ENCODE results near the gene SGMS1. TPM values are rescaled to one million over a fixed set of nuclear protein-coding genes. Genes with fewer than 3 reads are reported as not detected.
"Not testable (repeated sequence)": the region's sequence is repeated elsewhere in the genome, so short reads cannot be mapped to it uniquely, and the experiment has no call there.

The SGMS1 gene
- total and polyA plus RNA-seq, 4 donors = 8.9 to 54.3 (median 22.2) TPM

DNA sequence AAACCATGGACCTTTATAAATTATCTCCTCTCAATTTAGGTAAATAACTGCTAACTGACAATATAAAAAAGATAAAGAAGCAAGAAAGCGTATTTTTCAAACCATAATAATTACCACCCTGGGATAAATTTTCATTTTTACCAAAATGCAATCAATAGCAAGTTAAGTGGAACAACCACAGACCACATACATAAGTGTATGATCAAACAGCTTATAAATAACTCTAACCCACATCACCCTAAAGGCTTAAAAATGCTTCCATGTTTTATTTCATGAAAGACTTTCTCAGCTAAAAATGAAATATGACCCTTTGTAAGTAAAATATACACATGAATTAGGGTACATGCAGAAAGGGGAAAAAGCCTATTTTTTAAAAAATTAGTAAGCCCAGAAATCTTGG is 156.5 kb downstream of the SGMS1 start:
- no peaks in the 10 kb centered on the region for H3K9me3 ChIP-seq (ENCODE audit: control insufficient read depth, low read length)
- peaks cover 5 to 6% of the 10 kb centered on the region in 2 donors for H3K4me1 ChIP-seq (ENCODE audit: control insufficient read depth in 1 of 2, insufficient read depth in 2 of 2, low read length in 2 of 2)
- WGBS, 2 donors = 97 to 98% methylated on average over 1 of the region's 1 CpG
- H3K27ac ChIP-seq (ENCODE audit: low read depth in 1 of 2, low read length in 2 of 2) = no peak overlapping the region
- intact Hi-C loops (cut with DNase I) = no loop called here
- H3K4me3 ChIP-seq (ENCODE audit: low read length in 2 of 2) = no peak overlapping the region
- DNase-seq = no peak
- ATAC-seq (ENCODE audit: low FRiP score) = no peak
- no peaks in the 10 kb centered on the region for H3K36me3 ChIP-seq (ENCODE audit: control insufficient read depth in 1 of 2, insufficient read depth in 2 of 2, low read length in 1 of 2)
- H3K27me3 ChIP-seq (ENCODE audit: control insufficient read depth in 1 of 2, insufficient read depth in 2 of 2, low read length in 1 of 2) = no peaks in the 10 kb centered on the region

DNA sequence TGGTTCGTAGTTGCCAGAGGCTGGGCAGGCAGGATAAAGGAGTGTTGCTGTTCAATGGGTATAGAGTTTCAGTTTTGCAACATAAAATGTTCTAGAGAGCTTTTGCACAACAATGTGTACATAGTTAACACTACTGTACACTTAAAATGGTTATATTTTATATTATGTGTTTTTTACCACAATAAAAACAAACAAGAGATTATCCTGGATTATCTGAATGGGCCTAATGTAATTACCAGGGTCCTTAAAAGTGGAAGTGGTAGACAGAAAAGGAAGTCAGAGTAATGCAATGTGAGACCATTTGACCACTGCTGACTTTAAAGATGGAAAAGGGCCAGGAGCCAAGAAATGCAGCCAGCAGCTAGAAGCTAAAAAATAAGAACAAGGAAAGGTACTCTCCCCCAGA is 159.7 kb downstream of the SGMS1 start:
- Histone ChIP-seq H3K4me3 (ENCODE audit: low read length in 2 of 2) (no peak overlapping the region), H3K27me3 (ENCODE audit: control insufficient read depth in 1 of 2, insufficient read depth in 2 of 2, low read length in 1 of 2) (no peaks in the 10 kb centered on the region), H3K36me3 (ENCODE audit: control insufficient read depth in 1 of 2, insufficient read depth in 2 of 2, low read length in 1 of 2) (peaks cover 4% of the 10 kb centered on the region in 2 donors), H3K9me3 (ENCODE audit: control insufficient read depth, low read length) (no peaks in the 10 kb centered on the region), H3K27ac (ENCODE audit: low read depth in 1 of 2, low read length in 2 of 2) (no peak overlapping the region), H3K4me1 (ENCODE audit: control insufficient read depth in 1 of 2, insufficient read depth in 2 of 2, low read length in 2 of 2) (no peaks in the 10 kb centered on the region)
- intact Hi-C loops (cut with DNase I) = no loop called here
- DNase-seq (peak in 1 of 2 donors; percentile 42), ATAC-seq (ENCODE audit: low FRiP score) (peak; percentile 36)
- 95 to 98% methylated on average over 1 of the region's 1 CpG for WGBS, 2 donors

DNA sequence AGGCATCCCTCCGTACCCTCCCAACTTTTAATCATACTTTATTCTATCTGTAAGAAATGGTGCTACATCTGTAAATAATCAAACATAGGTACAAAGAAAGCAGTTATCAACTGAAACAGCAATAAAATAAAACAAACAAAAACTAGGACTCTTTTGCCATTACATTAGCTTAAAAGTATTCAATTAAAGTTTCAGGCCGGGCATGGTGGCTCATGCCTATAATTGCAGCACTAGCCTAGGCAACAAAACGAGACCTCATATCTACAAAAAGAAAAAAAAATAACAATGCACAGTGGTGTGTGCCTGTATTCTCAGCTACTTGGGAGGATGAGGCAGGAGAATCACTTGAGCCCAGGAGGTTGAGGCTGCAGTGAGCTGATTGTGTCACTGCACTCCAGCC is 161.9 kb downstream of the SGMS1 start:
- H3K27me3 ChIP-seq (ENCODE audit: control insufficient read depth in 1 of 2, insufficient read depth in 2 of 2, low read length in 1 of 2) = no peaks in the 10 kb centered on the region
- no peak for DNase-seq
- no peak overlapping the region for H3K4me3 ChIP-seq (ENCODE audit: low read length in 2 of 2)
- H3K36me3 ChIP-seq (ENCODE audit: control insufficient read depth in 1 of 2, insufficient read depth in 2 of 2, low read length in 1 of 2) = peaks cover 4% of the 10 kb centered on the region in 2 donors
- no peaks in the 10 kb centered on the region for H3K4me1 ChIP-seq (ENCODE audit: control insufficient read depth in 1 of 2, insufficient read depth in 2 of 2, low read length in 2 of 2)
- intact Hi-C loops (cut with DNase I) = no loop called here
- WGBS, 2 donors = 83 to 87% methylated on average over 3 of the region's 3 CpGs
- H3K9me3 ChIP-seq (ENCODE audit: control insufficient read depth, low read length) = no peaks in the 10 kb centered on the region
- no peak for ATAC-seq (ENCODE audit: low FRiP score)
- no peak overlapping the region for H3K27ac ChIP-seq (ENCODE audit: low read depth in 1 of 2, low read length in 2 of 2)

DNA sequence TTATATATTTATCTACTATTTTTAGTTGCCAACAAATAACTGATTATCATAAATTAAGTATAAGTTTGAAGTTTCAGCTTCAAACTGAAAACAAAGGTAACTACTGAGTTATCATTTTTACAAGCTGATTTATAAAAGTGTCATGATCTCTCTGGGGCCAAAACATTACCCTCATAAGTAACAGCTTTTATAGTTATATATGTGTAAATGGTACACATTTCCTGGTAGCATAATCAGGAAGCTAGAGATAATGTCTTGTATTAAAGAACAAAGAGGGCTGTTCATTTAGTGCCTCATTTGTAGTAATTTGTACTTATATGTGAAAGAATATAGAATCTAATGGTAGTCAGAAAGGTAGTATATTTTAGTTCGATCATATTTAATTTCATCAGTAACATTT is 162.6 kb downstream of the SGMS1 start:
- WGBS, 2 donors = 93 to 100% methylated on average over 1 of the region's 1 CpG
- Histone ChIP-seq H3K27me3 (ENCODE audit: control insufficient read depth in 1 of 2, insufficient read depth in 2 of 2, low read length in 1 of 2) (no peaks in the 10 kb centered on the region), H3K27ac (ENCODE audit: low read depth in 1 of 2, low read length in 2 of 2) (no peak overlapping the region), H3K4me1 (ENCODE audit: control insufficient read depth in 1 of 2, insufficient read depth in 2 of 2, low read length in 2 of 2) (no peaks in the 10 kb centered on the region), H3K4me3 (ENCODE audit: low read length in 2 of 2) (no peak overlapping the region), H3K9me3 (ENCODE audit: control insufficient read depth, low read length) (no peaks in the 10 kb centered on the region), H3K36me3 (ENCODE audit: control insufficient read depth in 1 of 2, insufficient read depth in 2 of 2, low read length in 1 of 2) (peaks cover 4% of the 10 kb centered on the region in 2 donors)
- DNase-seq = no peak
- no peak for ATAC-seq (ENCODE audit: low FRiP score)
- intact Hi-C loops (cut with DNase I) = no loop called here

DNA sequence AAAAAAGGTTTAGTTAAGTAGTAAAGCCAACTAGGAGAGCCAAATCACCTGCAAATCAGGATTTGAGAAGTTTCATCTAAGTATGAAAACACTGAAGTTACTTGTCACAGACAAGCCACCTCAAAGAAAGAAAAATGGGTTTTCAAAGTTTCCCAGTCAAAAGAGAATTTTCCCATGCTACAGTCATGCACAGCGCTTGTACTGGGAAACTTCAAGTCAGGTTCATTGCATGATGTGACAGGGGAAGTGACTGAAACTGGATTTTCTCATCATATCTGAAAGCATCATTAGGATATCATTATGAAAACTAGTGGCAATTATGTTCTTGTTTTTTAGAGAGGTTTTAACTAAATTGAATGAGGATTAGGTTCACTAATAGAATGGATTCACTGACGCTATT is 167.0 kb downstream of the SGMS1 start:
- peaks cover 4% of the 10 kb centered on the region in 2 donors for H3K36me3 ChIP-seq (ENCODE audit: control insufficient read depth in 1 of 2, insufficient read depth in 2 of 2, low read length in 1 of 2)

DNA sequence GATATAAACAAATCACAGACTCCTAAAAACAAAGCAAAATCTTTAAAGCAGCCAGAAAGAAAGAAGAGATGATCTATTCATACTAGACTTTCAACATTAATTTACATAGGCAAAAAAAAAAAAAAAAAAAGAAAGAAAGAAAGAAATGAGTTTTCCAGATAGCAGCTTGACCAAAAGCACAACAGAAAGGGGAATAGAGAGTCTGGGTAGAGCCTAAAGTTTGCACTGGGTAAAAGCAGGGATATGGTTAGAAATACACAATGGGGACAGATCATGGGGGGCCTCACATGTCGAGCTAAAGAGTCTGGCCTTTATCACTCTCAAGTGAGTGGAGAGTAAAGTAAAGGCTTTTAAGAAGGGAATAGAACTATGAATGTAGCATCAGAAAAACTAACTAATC is 169.8 kb downstream of the SGMS1 start:
- intact Hi-C loops (cut with DNase I) = no loop called here
- H3K4me1 ChIP-seq (ENCODE audit: control insufficient read depth in 1 of 2, insufficient read depth in 2 of 2, low read length in 2 of 2) = peaks cover 0 to 2% of the 10 kb centered on the region in 2 donors
- H3K27me3 ChIP-seq (ENCODE audit: control insufficient read depth in 1 of 2, insufficient read depth in 2 of 2, low read length in 1 of 2) = no peaks in the 10 kb centered on the region
- no peak overlapping the region for H3K27ac ChIP-seq (ENCODE audit: low read depth in 1 of 2, low read length in 2 of 2)
- no peaks in the 10 kb centered on the region for H3K36me3 ChIP-seq (ENCODE audit: control insufficient read depth in 1 of 2, insufficient read depth in 2 of 2, low read length in 1 of 2)
- DNase-seq (no peak), ATAC-seq (ENCODE audit: low FRiP score) (no peak)
- 76 to 89% methylated on average over 1 of the region's 1 CpG for WGBS, 2 donors
- no peaks in the 10 kb centered on the region for H3K9me3 ChIP-seq (ENCODE audit: control insufficient read depth, low read length)
- no peak overlapping the region for H3K4me3 ChIP-seq (ENCODE audit: low read length in 2 of 2)

More for the DNA sequence above, 167.0 kb downstream of the SGMS1 start:
- ATAC-seq (ENCODE audit: low FRiP score) (no peak), DNase-seq (no peak)
- intact Hi-C loops (cut with DNase I) = no loop called here
- 95 to 96% methylated on average over 2 of the region's 2 CpGs for WGBS, 2 donors
- Histone ChIP-seq H3K4me3 (ENCODE audit: low read length in 2 of 2) (no peak overlapping the region), H3K27me3 (ENCODE audit: control insufficient read depth in 1 of 2, insufficient read depth in 2 of 2, low read length in 1 of 2) (no peaks in the 10 kb centered on the region), H3K27ac (ENCODE audit: low read depth in 1 of 2, low read length in 2 of 2) (no peak overlapping the region), H3K9me3 (ENCODE audit: control insufficient read depth, low read length) (no peaks in the 10 kb centered on the region), H3K4me1 (ENCODE audit: control insufficient read depth in 1 of 2, insufficient read depth in 2 of 2, low read length in 2 of 2) (peaks cover 0 to 2% of the 10 kb centered on the region in 2 donors)

DNA sequence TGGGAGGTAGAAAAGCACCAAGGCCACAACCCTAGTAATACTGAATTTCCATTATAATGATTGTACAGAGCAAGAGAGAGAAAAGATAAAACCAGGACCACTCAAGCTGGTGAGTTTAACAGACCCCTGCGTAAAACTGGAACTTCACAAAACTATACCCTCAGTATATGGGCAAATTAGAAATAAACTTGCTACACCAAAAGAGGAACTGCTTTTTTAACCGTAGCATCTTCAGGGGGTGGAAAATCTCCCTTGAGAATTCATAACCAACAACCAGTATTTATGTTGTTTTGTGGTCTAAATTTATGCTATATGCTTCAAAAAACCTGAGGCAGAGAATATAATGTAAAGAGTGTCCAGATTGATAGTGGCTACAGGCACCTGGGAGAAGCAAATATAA is 171.2 kb downstream of the SGMS1 start:
- Histone ChIP-seq H3K9me3 (ENCODE audit: control insufficient read depth, low read length) (no peaks in the 10 kb centered on the region), H3K27ac (ENCODE audit: low read depth in 1 of 2, low read length in 2 of 2) (no peak overlapping the region), H3K4me1 (ENCODE audit: control insufficient read depth in 1 of 2, insufficient read depth in 2 of 2, low read length in 2 of 2) (peaks cover 0 to 2% of the 10 kb centered on the region in 2 donors), H3K36me3 (ENCODE audit: control insufficient read depth in 1 of 2, insufficient read depth in 2 of 2, low read length in 1 of 2) (no peaks in the 10 kb centered on the region), H3K4me3 (ENCODE audit: low read length in 2 of 2) (no peak overlapping the region), H3K27me3 (ENCODE audit: control insufficient read depth in 1 of 2, insufficient read depth in 2 of 2, low read length in 1 of 2) (no peaks in the 10 kb centered on the region)
- intact Hi-C loops (cut with DNase I) = no loop called here
- 86 to 92% methylated on average over 2 of the region's 2 CpGs for WGBS, 2 donors
- no peak for ATAC-seq (ENCODE audit: low FRiP score)
- no peak for DNase-seq

DNA sequence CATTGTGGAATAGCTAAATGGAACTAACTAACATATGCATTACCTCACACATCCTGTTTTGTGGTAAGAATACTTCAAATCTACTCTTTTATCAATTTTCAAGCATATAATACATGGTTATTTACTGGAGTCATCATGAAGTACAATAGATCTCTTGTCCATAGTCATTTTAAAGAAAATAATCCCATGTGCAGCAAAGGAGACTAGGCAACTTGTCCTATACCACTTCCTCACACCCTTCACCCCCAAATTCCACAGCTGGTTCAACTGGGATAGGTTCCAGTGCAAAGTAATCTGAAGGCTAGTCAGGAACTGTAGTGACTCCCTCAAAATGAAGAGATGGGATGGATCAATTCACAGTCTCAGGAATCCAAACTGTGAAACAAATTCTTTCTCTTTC is 176.1 kb downstream of the SGMS1 start:
- intact Hi-C loops (cut with DNase I) = no loop called here
- no peak for DNase-seq
- Histone ChIP-seq H3K4me3 (ENCODE audit: low read length in 2 of 2) (no peak overlapping the region), H3K9me3 (ENCODE audit: control insufficient read depth, low read length) (no peaks in the 10 kb centered on the region), H3K36me3 (ENCODE audit: control insufficient read depth in 1 of 2, insufficient read depth in 2 of 2, low read length in 1 of 2) (no peaks in the 10 kb centered on the region), H3K27me3 (ENCODE audit: control insufficient read depth in 1 of 2, insufficient read depth in 2 of 2, low read length in 1 of 2) (no peaks in the 10 kb centered on the region), H3K4me1 (ENCODE audit: control insufficient read depth in 1 of 2, insufficient read depth in 2 of 2, low read length in 2 of 2) (no peaks in the 10 kb centered on the region), H3K27ac (ENCODE audit: low read depth in 1 of 2, low read length in 2 of 2) (no peak overlapping the region)
- no peak for ATAC-seq (ENCODE audit: low FRiP score)

DNA sequence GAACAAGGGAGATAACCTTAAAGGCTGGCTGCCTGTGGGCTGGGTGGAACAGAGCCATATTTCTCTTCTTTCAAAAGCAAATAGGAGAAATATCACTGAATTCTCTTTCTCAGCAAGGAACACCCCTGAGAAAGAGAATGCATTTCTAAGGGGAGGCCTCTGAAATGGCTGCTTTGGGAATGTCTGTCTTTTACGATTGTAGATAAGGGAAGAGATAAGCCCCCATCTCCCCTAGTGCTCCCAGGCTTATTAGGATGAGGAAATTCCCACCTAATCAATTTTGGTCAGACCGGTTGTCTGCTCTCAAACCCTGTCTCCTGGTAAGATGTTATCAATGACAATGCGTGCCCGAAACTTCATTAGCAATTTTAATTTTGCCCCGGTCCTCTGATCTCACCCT is 178.0 kb downstream of the SGMS1 start:
- H3K4me1 ChIP-seq (ENCODE audit: control insufficient read depth in 1 of 2, insufficient read depth in 2 of 2, low read length in 2 of 2); intact Hi-C loops (cut with DNase I): not testable (repeated sequence)

More for the DNA sequence above, 178.0 kb downstream of the SGMS1 start:
- H3K9me3 ChIP-seq (ENCODE audit: control insufficient read depth, low read length); H3K27me3 ChIP-seq (ENCODE audit: control insufficient read depth in 1 of 2, insufficient read depth in 2 of 2, low read length in 1 of 2); H3K4me3 ChIP-seq (ENCODE audit: low read length in 2 of 2); DNase-seq; H3K36me3 ChIP-seq (ENCODE audit: control insufficient read depth in 1 of 2, insufficient read depth in 2 of 2, low read length in 1 of 2); H3K27ac ChIP-seq (ENCODE audit: low read depth in 1 of 2, low read length in 2 of 2); ATAC-seq (ENCODE audit: low FRiP score): not testable (repeated sequence)
- 85 to 97% methylated on average over 5 of the region's 5 CpGs for WGBS, 2 donors

Measured in aorta (tissue), 5 donors.